ENCODE data around the gene TBC1D21.
A peak's percentile ranks its signal among the peaks of the same experiment; 100 is the strongest.

TBC1D21 gene

GRCh38 chr15:73887481-73887880, 14.1 kb downstream of the TBC1D21 start:
- DNase-seq = no peak

DNA sequence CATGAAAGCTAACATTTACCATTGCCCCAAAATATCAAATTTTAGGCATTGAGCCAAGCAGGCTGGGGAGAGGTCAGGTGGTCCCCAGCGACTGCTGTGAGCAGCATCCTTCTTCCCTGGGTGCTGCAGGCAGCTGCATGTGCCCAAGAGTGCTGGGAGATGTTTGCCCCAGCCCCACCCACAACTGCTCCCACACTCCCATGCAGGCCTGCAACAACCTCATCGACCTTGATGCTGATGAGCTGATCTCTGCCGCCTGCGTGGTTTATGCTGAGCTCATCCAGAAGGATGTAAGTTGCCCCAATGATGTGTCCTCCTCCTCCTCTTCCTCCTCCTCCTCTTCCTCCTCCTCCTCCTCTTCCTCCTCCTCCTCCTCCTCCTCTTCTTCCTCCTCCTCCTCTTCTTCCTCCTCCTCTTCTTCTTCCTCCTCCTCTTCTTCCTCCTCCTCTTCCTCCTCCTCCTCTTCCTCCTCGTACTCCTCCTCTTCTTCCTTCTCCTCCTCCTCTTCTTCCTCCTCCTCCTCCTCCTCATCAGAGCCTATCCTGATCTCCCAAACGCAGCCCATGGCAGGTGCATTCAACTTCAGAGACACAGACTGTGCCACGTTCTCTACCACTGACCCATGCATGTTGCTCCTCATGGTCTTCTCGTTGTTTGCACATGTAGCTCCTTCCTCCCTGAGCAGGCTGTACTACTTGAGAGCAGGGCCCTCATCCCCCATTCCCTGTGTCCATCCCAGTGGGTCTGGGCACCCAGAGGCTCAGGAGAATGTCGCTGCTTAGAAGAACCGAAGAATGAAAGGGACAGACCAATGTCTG, 15.1 kb downstream of the TBC1D21 start:
- no peak for DNase-seq

DNA sequence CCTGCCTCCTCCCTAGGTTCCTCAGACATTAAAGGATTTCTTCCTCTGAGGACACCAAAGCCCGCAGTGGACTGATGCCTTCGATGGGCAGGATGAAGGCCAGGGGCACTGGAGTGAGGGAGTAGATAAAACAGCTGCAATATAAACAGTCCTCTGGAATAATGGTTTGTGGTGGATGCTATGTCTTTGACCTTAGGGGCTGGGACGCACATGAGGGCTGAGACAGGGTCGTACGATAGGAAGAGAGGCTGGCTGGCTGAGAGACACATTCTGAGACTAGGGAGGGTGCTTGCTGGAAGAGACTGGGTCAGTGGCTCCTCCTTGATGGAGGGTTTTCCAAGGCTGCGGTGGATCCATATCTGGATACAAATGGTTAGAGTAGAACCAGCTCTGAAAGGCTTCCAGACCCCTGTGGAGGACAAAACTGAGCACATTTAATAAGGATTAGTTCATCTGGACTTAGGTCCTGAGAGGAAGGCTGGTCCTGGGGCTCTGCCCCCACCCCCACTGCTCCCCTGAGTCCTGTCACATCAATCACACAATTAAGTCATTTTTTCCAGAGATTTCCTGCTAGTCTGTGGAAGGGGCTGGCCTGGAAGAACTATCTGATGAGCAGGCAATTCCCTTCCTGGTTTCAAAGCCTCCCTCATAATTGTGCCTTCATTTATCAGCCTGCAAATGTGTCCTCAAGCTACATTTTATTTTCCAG, 15.8 kb downstream of the TBC1D21 start:
- DNase-seq = no peak

DNA sequence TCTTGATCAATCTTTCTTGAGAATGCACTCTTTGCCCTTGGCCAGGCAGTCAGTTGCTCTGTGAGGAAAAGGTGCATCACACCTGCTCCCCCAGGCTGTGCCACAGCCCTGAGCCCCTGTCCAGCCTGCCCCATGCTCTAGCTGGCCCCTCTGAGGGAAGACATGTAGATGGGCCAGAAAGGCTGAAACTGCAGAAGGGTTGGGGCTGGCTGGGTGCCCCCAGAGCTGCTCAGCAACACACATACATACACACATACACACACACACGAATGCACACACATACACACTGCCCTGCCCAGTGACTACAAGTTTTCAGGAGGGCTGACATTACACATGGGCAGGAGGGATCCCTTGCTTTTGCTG, 16.4 kb downstream of the TBC1D21 start:
- DNase-seq = no peak

- DNase-seq = no peak
Observed at GRCh38 chr15:73891328-73892315, 18.3 kb downstream of the TBC1D21 start.

GRCh38 chr15:73892446-73893226, 19.3 kb downstream of the TBC1D21 start:
- no peak for DNase-seq

GRCh38 chr15:73894133-73894814, 20.9 kb downstream of the TBC1D21 start:
- no peak for DNase-seq

GRCh38 chr15:73897441-73898261, 24.3 kb downstream of the TBC1D21 start:
- peak in 4 of 58 donors; percentile 3 to 9 (median 5) for DNase-seq

- no peak for DNase-seq
Observed at GRCh38 chr15:73899197-73900094, 26.1 kb downstream of the TBC1D21 start.

DNA sequence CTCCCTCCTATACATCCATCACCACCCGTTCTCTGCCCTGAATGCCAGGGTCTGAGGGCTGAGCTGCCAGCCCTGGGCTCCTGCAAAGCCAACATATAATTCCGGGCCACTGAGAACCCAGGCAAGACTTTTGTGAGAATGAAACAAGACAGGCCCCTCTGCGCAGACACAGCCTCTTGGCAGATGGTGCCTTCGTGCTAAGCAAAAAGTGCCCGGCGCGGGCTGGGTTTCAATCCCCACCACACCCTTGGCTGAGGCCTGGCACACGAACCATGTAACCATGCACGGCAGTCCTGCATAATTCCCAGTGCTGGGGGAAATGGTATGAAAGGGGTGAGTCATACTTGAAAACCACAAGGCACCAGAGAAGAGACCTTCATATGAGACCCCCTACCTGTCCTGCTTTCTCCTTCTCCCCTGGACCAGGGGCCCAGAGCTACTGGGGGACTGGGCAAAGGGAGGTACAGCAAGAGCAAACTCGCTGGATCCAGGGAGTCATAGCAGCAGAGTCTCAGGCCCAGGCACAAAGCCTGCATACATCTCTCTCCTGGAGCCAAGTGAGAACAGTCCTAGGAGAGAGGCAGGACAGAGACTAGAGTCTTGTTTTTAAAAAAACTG, 26.8 kb downstream of the TBC1D21 start:
- DNase-seq = peak in 1 of 58 donors; percentile 24

DNA sequence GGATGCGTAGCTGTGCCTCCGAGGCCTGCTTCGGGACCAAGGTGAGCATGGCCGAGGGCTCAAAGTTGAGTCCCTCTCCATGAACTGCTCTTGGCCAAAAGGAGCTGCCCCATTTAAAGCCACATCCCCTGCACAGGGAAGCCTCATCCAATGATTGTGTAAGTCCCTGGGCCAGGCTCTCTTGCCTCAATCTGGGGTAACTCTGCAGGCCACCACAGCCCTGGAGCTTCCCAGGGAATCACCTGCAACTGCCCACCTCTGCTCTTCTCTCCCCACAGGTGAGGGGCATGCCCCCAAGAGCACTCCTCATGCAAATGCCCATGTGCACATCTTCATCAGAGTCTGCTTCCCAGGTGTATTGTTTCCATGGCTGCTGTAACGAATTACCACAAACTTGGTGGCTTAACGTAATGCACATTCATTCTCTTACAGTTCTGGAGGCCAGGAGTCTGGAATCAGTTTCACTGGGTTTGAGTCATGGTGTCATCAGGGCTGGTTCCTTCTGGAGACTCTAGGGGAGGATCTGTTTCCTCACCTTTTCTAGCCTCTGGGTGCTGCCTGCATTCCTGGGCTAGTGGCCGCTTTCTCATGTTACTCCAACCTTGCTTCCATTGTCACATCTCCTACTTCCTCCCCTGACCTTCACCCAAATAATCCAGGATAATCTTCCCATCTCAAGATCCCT, 27.9 kb downstream of the TBC1D21 start:
- DNase-seq = no peak

GRCh38 chr15:73902121-73903020, 29.0 kb downstream of the TBC1D21 start:
- no peak for DNase-seq

GRCh38 chr15:73904026-73904815, 30.9 kb downstream of the TBC1D21 start:
- no peak for DNase-seq

DNA sequence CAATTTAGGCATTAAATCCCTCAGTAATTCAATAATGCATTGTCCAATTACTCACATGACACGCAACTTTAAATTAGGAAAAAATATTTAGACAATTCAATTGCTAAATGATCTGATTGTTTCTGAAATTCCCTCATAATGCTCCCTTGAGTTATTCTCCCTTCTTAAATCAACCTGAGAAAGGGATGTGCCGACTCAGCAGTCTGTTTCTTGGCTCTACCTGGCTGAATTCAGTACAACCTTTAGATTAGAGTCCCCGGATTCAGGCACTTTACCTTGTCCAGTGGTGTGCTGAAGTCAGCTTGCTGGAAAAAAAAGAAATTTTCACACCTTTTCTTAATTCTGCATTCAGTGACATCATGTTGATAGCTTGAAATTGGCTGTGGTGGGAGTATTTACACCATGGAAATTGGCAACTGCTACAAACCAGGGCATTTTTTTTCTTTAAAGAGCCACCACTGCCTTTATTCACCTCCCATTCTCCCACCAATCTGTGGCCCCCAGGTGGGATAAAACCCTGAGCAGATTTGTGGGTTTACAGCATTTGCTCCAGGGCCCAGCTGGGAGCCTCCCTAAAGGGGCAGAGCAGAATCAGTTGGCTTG, 32.0 kb downstream of the TBC1D21 start:
- no peak for DNase-seq
